Stimulated activated CD4-positive, alpha-beta T cell treated with anti-CD3 and anti-CD28 coated beads, Interleukin-4, amount 100 ng/mL, for 24 hours (primary cell): Measurements from ENCODE around the gene FAM13C.

Experiments used
- DNase-seq: peaks from one replicate; pipeline ENCODE4 v3.0.0-alpha.2; 2020

The FAM13C gene

DNA sequence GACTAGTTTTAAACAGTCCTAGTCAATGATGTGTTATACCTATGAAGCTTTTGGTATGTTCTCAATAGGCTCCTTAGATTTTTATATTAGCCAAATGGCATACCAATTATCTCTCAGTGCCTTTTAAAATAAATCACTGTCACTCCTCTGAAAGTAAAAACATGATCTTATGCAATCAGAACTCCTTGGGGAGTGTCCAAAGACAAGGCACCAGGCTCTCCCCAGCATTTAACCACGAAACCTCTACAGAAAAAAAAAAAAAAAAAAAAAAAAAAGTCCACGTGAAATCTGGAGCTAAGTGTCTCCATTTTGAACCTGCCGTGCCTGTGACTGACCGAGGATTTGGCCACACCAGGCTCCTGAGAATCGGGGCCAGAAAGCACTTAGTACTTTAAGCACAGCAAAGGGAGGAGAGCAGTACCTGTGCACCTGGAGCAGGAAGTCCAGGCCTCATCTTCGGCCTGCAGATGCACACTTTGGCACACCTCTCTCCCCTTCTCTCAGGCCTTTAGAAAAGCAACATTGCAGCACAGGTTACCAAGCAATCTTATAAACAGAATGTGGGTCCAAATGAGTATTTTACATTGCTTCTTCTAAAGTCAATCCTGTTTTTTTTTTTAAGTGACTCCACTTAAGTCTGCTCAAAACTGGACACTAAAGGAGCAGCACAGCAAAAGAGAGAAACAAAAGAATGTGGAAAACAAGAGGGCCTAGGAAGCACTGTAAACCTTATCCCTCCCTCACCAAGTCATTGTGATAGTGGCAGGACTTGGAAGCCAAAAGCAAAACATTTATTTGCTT, 1.5 kb downstream of the FAM13C start:
- no peak for DNase-seq

DNA sequence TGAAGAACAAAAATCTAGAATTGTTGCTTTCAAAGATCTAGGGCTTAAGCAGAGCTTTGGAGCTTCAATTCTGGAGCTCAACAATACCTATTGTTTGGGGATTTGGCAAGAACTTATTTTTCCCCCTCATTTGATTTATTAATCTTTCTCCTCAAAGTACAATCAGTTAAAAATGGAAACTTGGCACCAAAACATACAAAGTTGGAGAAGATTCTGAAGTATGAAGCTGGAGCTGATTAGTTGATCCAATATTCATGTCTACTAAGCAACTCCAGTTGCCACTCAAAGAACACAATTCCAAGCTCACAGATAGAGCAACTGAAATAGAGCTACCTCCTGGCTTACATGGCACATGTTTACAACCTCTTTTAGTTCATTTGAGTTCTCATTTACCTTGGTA, 3.8 kb downstream of the FAM13C start:
- no peak for DNase-seq

DNA sequence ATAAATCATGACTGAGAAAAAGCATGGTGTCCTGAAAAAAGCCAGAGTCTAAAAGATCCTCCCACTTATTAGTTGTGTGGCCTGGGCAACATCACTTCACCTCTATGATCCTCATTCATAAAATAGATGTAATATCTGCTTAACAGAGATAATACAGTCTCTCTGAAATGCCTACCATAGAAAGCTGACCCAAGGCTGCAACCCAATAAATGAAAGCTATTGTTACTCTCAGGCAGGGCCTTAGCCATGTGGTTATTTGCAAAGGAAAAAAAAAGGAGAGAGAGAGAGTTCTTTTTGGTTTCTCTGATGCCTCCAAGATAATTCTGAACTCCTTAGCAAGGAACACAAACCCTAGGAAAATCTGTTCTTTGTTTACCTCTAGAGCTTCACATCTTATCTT, 7.9 kb downstream of the FAM13C start:
- DNase-seq, result no peak

DNA sequence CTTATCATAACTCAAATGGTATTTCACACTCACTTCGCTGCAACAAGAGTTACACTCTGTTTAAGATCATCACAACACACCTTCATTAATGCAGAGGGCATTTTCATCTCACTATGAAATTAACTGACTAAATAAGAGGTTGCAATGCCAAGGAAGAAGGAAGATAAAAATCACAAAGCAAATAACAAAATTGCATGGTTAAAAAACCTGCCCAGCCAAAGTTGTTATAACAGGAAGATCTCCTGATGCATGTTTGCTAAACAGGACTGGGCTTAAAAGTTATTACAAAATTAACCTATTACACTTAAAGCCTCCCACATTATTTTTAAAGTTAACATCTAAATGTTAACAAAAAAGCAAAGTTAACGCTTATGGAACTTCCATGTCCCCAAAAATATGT, 11.8 kb downstream of the FAM13C start:
- no peak for DNase-seq

DNA sequence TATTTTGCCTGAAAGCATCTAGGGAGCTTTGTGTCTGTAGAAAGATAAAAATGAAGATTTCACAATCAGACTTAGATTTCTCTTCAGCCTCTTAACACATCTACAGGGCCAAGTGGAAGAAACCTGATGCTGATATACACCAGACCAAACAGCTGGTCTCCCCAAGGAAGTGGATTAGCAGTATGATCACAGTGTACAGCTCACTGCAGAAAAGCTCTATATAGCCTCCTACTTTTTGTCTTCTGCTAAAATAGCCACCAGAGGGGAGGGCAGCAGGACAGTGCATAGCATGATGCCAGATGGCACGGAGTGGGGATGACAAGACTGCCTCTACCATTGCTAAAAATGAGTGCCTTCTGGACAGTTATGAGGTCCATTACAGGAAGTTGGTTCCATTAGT, 16.0 kb downstream of the FAM13C start:
- DNase-seq, result no peak

DNA sequence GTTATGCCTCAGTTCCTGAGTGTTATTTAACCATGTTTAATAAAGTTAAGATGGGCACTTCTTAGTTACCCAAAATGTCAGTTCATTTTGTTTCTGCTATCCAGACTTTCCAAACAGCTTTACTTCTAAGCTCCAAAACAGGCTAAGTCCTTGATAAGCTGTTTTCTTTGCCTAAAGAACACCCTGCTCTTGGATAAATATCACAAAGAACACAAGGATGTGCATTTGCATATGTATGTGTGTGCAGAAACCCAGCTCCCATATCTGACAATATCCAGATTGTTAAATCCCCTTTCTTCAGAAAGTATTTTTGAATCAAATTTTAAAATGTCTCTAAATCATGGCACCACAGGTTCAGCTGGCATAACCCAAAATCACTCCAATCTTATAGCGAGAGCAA, 19.6 kb downstream of the FAM13C start:
- DNase-seq, result no peak

DNA sequence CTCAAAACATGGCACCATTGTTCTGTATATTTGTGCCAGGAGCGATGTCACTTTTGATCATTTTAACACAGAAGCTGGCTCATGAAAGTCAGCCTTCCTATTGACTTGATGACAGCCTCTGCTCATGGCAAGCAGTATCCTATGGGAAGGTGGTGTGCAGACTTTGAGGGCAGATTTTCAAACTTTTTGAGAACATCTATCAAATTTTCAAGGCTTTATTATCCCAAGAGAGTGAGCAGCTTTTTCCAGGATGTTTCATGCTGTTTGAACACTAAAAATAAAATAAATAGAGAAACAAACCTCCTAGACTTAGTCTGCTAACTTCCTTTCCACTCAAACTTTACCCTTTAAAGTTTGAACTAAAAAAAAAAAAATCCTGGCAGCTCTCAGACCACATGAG, 20.3 kb downstream of the FAM13C start:
- DNase-seq, result no peak

DNA sequence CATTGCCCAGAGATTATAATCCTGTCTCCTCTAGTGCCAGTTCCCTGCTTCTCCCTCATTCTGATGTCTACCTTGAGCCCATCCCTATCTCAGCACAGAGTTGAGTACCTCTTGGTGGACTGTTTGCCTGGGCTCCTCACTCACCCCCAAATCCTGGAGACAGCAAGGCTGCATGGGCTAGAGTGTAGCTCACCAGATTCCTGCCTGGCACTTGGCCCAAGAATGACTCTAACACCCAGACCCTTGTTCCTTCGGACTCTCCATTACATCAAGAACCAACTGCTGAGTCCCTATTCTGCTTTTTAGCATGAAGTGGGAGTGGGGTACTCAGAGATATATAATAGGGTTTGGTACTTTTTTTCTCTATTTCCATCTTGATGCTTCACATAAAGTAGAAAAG, 22.1 kb downstream of the FAM13C start:
- no peak for DNase-seq

DNA sequence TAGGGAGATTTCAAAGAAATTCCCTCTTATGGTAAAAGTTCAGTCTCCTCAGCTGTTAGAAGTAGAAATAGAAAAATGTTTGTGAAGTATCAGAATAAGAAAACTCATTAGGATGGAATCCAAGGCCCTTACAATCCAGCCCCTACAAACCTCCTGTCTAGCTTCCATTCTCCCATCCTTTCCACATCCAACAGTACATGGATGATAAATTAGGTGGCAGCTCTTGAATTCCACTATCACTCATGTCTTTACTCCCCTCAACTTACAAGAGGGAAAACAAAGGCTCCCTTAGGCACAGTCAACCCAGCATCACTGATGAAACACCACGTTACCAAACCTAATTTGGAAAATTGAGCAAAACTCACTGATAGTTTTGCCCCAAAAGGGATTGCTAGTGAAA, 23.0 kb downstream of the FAM13C start:
- DNase-seq, result no peak

DNA sequence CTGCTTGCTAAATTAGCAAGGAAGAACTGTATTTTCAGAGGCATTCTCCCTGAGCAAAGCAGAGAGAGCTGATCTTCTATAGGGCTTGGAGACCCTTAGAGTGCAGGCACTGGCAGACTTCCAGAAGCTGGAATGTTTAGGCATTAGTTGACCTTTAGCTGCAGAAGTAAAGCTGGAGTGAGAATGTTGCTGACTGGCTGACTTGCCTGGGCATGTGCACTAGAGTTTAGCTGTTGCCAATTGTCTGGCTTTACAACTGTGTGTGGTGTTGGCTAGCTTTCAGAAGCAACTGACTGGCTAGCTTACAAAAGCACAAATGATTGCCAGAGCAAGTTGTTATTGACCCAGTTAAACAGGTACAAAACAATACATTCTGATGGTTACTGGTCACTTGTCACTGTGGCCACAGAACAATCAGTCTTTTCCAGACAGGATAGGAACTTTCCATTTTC, 25.1 kb downstream of the FAM13C start:
- DNase-seq, result no peak

DNA sequence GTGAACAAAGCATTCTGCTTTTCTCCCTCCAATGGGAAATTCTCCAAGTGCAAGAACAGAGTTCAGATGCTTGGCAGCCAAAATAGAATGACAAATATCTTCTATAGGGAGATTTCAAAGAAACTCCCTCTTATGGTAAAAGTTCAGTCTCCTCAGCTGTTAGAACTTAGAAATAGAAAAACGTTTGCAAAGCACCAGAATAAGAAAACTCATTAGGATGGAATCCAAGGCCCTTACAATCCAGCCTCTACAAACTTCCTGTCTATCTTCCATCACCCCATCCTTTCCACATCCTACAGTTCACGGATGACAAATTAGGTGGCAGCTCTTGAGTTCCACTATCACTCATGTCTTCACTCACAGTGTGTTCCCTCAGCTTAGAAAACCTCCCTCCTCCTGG, 25.7 kb downstream of the FAM13C start:
- DNase-seq, result no peak

DNA sequence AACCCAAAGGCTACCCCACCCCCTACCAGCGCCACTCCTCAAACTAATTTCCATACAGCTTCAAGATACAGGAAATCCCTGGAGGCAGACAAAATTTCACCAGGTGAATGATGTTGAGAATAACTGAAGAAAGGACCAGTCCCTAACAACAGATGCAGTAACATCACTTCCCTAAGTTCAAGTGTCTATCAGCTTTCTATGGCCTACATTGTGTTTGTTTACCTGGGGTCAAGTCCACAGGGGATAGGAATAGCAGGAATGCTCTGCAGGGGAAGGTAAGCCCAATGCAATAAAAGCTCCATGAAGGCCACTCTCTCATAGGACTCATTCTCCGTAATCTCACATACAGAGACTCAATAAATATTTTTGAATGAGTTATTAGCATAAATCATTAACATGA, 26.9 kb downstream of the FAM13C start:
- DNase-seq, result no peak

DNA sequence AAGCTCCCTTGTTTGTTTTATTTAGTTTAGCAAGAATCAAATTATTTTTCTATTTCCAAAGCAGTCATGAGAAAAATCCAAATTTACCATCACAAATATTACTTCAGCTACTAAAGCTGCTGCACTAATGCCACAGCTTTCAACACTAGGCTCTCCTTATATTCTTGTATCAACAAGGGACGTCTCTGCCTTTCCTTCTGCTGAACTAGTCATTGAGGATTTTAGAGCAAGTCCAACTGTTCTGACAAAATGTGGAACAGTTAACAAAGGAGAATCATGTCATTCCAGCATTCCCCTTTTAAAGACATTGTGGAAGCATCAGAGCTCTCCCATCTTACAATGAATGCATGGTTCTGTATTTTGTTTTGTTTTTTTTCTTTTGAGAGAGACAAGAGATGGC, 28.6 kb downstream of the FAM13C start:
- DNase-seq, result no peak

DNA sequence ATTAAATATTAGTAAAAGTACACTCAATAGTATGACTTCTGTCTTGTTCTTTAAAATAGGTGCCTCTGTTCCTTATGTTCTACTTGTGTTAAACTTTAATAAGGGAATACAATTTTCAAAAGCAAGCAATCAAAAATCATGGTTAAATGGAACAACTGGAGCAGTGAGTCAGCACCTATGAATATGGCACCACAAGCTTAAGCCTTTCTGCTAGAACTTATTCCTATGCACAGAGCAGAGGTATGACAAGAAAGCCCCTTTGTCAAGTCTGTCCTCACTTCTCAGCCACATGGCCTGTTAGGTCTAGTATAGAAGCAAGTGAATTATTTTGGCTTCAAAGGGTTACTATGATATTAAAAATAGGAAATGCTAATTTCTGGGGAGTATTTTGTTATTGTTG, 29.8 kb downstream of the FAM13C start:
- DNase-seq, result no peak

DNA sequence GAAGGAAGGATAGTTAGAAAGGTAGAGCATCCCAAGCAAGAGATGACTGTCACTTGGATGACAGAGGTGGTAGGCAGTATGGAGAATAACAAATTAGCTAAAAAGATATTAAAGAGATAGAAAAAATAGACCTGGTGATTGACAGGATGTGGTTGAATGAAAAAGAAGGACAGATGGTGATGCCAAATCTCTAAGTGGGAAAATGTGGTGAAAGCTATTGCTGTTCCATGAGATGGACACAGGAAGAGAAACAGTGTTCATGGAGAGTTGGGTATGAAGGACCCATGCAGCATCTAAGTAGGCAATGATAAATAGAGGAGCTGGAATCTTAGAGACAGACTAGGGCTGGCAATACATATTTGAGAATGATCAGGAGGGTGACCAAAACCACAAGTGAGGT, 30.7 kb downstream of the FAM13C start:
- no peak for DNase-seq

DNA sequence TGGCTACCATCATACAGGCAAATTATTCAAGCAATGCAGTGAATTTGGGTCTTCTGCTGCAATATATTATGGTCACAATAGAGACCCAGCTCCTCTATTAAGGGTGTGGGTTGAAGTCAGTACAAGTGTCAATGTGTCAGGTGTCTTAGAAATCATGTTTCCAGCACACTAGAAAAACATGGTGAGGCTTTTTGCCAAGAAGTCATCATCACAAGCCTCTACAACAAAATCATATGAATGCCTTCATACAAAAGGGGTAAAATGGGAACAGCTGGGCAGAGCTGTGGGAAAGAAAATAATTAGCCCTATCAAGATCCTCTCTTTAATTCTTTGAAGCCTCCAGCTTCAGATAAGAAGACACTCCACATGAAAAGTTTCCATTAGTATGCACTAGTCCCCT, 37.2 kb downstream of the FAM13C start:
- no peak for DNase-seq

DNA sequence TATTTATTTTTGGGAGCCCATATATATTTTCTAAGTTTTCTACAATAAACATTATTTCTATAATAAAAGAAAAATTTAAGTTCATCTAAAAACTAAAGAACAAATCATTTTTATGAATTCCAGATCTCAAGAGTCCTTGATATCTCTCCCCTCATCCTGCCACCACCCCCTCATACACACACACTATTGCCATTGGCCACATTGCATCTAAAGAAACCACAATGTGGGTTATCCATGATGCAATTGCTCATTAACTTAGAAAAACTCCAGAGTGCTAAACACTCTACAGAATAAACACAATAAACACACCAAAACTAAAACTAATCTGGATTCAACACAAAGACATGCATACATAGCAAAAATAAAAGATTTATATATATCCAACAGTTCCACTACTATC, 37.8 kb downstream of the FAM13C start:
- no peak for DNase-seq

DNA sequence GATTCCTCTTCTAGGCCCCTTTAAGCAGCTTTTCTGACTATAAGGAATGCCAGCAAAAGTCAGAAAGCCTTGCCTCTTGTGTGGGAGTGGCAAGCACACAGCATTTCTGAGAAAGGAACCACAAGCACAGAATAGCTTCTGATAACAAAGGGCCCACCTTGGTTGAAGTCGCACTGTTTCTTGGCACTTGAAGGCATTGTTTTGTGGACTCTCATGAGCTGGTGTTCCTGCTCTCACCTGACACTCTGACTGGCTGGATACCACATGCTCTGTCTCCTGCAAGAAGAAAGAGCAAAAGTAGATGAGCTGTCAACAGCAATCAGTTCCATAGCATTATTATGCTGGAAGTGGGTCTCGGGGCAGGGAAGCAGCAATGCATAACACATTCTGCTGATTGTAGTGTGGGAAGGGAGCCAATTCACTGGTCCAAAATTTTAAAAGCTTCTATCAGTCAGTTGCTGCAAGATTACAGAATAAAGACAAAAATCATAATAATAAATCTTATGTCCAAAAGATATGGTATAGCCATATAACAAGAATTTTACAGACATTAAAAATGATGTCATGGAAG, 38.4 kb downstream of the FAM13C start:
- DNase-seq, result no peak

DNA sequence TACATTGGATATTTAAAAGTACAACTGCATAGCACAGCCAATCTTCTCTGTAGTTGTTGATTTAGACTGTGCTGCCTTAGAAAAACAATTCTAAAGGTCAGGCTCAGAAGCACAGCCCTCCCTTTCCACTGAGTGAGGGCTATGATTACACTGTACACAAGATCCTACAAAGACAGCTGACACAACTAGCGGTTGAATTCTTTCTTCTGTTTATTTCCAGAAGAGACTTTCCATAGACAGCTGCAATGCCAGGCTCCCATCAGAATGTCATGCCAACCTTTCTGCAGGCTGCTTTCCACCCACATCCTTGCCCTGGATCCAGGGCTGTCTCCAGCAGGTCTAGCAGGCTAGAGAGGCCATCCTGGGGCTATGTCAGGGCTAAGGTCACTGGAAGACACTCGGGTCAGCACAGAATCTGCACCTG, 39.3 kb downstream of the FAM13C start:
- no peak for DNase-seq

DNA sequence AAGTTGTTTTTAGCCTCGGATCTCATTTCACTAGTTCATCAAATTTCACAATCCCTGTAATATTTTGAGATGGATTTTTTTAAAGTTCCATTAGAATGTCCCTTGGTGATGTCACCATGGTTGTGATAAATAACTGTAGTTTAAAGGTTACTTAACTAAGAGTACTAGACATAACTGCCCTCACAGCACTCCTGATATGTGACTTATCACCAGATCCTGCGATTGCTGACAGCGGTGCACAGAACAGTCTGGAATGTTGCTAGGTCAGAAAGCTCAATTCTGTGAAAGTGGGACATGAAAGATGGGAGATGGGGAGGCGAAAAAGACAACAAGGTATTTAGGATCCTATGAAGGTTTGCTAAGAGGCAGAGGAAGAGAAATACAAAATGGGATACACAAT, 40.2 kb downstream of the FAM13C start:
- no peak for DNase-seq

DNA sequence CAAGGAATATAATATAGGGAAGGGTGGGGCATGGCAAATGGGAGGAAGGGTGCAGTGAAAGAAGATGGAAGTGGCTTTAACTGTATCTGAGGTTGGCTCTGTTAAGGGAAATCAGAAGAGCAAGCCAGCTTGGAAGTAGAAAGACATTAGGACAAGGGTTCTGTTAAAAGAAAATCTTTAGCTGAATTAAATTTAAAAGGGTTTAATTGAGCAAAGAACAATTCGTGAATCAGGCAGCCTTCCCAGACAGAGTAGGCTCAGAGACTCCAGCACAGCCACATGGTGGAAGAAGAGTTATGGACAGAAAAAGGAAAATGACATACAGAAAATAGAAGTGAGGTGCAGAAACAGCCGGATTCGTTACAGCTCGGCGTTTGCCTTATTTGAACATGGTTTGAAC, 42.0 kb downstream of the FAM13C start:
- no peak for DNase-seq

DNA sequence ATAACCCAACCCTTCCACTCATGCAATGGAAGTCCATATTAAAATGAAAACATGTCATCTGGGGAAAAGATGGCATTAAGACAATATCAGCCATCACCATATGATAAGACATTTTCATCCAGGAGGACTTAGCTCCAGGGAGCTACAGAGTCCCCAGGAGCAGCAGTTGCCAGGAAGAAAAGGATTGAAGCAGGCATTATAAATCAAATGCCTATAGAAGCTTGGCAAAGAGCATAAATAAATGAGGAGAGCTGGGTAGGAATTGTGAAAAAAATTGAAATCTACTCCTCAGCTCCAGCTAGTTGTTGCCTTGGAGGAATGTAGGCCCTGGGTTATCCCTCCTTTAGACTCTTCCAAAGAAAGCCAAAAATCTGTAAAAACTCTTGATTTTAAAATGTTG, 42.5 kb downstream of the FAM13C start:
- DNase-seq, result no peak

DNA sequence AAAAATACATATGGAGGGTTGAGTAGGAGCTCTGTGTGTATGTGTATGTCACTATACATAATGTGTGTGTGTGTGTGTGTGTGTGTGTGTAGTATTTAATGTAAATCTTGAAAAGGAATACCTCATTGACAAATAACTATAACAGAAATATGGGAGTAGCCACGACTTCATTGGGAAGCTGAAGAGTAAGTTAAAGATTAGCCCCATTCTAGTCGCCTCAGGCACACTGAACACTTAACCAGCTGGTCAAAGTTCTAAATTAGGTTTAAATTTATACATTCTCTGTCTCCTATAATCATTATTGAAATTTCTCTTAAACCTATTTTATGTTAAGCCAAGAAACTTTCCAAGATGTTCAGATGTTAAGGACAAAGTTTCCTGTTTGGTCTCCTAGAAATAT, 45.3 kb downstream of the FAM13C start:
- no peak for DNase-seq

DNA sequence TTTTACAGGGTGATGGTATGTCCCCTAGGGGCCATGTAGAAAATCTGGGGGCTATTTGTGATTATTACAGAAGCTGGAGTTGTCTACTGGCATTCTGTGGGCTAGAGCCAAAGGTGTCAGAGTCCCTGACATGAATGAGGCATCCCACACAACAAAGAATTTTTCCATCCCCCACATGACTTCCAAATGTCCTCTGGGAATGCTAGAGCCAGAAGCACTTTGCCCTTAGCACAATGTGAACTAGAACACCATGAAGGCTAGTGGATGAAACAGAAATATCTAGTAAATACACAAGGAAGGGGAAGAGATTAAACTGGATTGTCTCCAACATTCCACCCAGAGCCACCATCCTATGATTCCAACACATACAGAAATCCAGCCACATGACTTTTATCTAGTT, 46.9 kb downstream of the FAM13C start:
- no peak for DNase-seq

DNA sequence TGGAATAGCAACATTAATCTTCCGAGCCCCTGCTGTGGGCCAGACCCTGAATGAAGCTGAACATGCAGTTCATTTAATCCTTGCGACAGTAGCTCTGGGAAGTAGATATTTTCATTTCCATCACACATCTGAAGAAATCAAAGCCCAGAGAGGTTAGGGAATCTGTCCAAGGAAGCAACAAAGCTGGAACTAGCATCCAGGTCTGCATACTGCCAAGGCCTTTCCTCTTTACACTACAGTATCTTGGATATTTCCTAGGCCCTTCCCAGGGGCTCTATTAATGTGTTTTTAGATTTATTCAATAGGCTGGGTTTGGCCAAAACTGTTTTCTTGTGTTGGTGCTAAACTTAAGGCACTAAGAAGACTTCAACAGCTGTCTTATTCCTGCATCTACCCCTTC, 48.1 kb downstream of the FAM13C start:
- no peak for DNase-seq
